ENCODE data around the gene RYK.

Gene RYK

DNA sequence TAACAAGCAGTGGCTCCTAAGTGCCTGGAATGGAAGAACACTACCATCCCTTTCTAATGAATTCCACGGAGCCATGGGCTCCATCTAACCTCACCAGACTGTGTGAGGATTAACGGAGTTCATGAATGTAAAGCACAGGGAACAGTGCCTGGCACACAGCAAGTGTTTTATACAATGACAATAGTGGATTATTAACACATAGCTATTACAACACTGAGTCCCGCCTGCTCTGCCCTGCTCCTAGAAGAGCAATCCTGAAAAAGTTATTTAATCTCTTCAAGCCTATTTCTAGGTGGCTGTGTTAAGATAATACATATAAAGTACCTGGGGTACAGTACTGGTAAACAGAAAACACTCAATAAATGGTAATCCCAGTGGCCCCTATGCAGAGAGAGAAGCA lies 51.4 kb downstream of the RYK start:
- Histone ChIP-seq H4K20me1 (ENCODE audit: insufficient read depth, low read length, poor library complexity, severe bottlenecking) (no peaks in the 10 kb centered on the region), H3K4me3 (ENCODE audit: low read length, poor library complexity, severe bottlenecking) (no peak overlapping the region), H3K27me3 (ENCODE audit: insufficient read depth, low read length, poor library complexity, severe bottlenecking) (no peaks in the 10 kb centered on the region), H3K9ac (ENCODE audit: low read depth, low read length, poor library complexity, severe bottlenecking) (no peak overlapping the region), H3K9me3 (ENCODE audit: insufficient read depth, low read depth, low read length) (no peaks in the 10 kb centered on the region), H3F3A (ENCODE audit: low read depth) (no peaks in the 10 kb centered on the region), H2AFZ (ENCODE audit: low read length) (no peak overlapping the region), H3K9me2 (replicated peaks; ENCODE audit: low read depth, low read length) (no peaks in the 10 kb centered on the region), H3K36me3 (ENCODE audit: insufficient read depth, low read length) (peaks cover 57% of the 10 kb centered on the region; the same call in 1 of the 2 replicates), H3K79me2 (ENCODE audit: insufficient read depth, low read length) (no peaks in the 10 kb centered on the region), H3K4me2 (ENCODE audit: low read depth, low read length, poor library complexity, severe bottlenecking) (no peak overlapping the region), H3K4me1 (ENCODE audit: insufficient read depth, low read length, poor library complexity, severe bottlenecking) (no peaks in the 10 kb centered on the region)
- TF ChIP-seq EZH2phosphoT487 (IDR thresholded peaks at IDR 0.05; ENCODE audit: borderline replicate concordance), result no peak
- TF ChIP-seq, protein P1, sequence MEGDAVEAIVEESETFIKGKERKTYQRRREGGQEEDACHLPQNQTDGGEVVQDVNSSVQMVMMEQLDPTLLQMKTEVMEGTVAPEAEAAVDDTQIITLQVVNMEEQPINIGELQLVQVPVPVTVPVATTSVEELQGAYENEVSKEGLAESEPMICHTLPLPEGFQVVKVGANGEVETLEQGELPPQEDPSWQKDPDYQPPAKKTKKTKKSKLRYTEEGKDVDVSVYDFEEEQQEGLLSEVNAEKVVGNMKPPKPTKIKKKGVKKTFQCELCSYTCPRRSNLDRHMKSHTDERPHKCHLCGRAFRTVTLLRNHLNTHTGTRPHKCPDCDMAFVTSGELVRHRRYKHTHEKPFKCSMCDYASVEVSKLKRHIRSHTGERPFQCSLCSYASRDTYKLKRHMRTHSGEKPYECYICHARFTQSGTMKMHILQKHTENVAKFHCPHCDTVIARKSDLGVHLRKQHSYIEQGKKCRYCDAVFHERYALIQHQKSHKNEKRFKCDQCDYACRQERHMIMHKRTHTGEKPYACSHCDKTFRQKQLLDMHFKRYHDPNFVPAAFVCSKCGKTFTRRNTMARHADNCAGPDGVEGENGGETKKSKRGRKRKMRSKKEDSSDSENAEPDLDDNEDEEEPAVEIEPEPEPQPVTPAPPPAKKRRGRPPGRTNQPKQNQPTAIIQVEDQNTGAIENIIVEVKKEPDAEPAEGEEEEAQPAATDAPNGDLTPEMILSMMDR (conservative IDR thresholded peaks at IDR 0.05; ENCODE audit: low read length), result no peak

DNA sequence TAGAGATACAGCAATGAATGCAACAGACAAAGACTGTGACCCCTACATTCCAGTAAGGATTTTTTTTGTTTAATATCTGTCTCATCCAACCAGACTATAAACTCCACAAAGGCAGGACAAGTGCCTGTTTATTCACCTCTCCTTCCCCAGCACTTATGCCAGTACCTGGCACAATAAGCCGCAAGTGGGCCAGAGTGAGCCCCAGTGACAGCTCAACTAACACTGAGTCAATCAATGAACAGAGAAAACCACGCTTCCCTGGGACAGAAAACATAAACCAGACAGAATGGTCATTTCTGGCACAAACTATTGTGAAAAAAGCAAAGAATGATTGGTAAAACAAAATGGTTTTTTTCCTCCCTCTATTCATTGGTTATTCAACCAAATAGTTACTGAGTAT lies 52.2 kb downstream of the RYK start:
- no peaks in the 10 kb centered on the region for H3K79me2 ChIP-seq (ENCODE audit: insufficient read depth, low read length)
- H3F3A ChIP-seq (ENCODE audit: low read depth), result no peaks in the 10 kb centered on the region
- no peaks in the 10 kb centered on the region for H3K27me3 ChIP-seq (ENCODE audit: insufficient read depth, low read length, poor library complexity, severe bottlenecking)
- no peaks in the 10 kb centered on the region for H3K9me3 ChIP-seq (ENCODE audit: insufficient read depth, low read depth, low read length)
- no peak overlapping the region for H2AFZ ChIP-seq (ENCODE audit: low read length)
- no peaks in the 10 kb centered on the region for H3K4me1 ChIP-seq (ENCODE audit: insufficient read depth, low read length, poor library complexity, severe bottlenecking)
- no peak overlapping the region for H3K9ac ChIP-seq (ENCODE audit: low read depth, low read length, poor library complexity, severe bottlenecking)
- TF ChIP-seq EZH2phosphoT487 (IDR thresholded peaks at IDR 0.05; ENCODE audit: borderline replicate concordance), result no peak
- TF ChIP-seq, protein P1 (conservative IDR thresholded peaks at IDR 0.05; ENCODE audit: low read length), result no peak
- peaks cover 65% of the 10 kb centered on the region; the same call in 1 of the 2 replicates for H3K36me3 ChIP-seq (ENCODE audit: insufficient read depth, low read length)
- no peak overlapping the region for H3K4me2 ChIP-seq (ENCODE audit: low read depth, low read length, poor library complexity, severe bottlenecking)
- no peak overlapping the region for H3K4me3 ChIP-seq (ENCODE audit: low read length, poor library complexity, severe bottlenecking)
- no peaks in the 10 kb centered on the region for H3K9me2 ChIP-seq (replicated peaks; ENCODE audit: low read depth, low read length)
- no peaks in the 10 kb centered on the region for H4K20me1 ChIP-seq (ENCODE audit: insufficient read depth, low read length, poor library complexity, severe bottlenecking)

DNA sequence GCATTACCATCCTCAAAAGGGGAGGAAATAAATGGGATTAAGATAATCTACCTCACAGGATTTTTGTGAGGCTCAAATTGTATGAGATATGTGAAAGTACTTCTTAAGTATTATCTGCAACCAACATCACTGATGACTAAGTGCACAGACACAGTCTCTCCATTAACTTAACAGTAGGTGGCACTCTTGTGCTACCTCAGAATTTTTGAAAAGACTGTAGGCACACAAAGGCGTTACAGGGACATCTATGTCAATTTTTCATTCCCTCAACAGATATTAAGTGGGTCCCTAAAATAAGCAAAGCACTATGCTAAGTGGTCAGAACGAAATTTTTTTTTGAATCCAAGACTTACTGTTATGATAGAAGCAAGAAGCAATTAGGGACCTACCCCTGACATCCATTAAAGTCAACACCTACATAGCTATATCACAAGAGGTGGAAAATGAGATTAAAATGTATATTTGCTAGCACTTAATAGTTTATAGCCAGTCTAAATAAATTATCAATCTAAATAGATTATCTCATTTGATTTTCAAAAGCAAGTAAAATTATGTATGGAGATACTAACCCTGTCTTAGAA lies 52.9 kb downstream of the RYK start:
- Histone ChIP-seq H3K4me1 (ENCODE audit: insufficient read depth, low read length, poor library complexity, severe bottlenecking) (no peaks in the 10 kb centered on the region), H3K9ac (ENCODE audit: low read depth, low read length, poor library complexity, severe bottlenecking) (no peak overlapping the region), H3K4me3 (ENCODE audit: low read length, poor library complexity, severe bottlenecking) (no peak overlapping the region), H3F3A (ENCODE audit: low read depth) (no peaks in the 10 kb centered on the region), H3K79me2 (ENCODE audit: insufficient read depth, low read length) (no peaks in the 10 kb centered on the region), H2AFZ (ENCODE audit: low read length) (no peak overlapping the region), H3K9me3 (ENCODE audit: insufficient read depth, low read depth, low read length) (no peaks in the 10 kb centered on the region), H3K36me3 (ENCODE audit: insufficient read depth, low read length) (peaks cover 65% of the 10 kb centered on the region; the same call in 1 of the 2 replicates), H4K20me1 (ENCODE audit: insufficient read depth, low read length, poor library complexity, severe bottlenecking) (no peaks in the 10 kb centered on the region), H3K9me2 (replicated peaks; ENCODE audit: low read depth, low read length) (no peaks in the 10 kb centered on the region), H3K4me2 (ENCODE audit: low read depth, low read length, poor library complexity, severe bottlenecking) (no peak overlapping the region), H3K27me3 (ENCODE audit: insufficient read depth, low read length, poor library complexity, severe bottlenecking) (no peaks in the 10 kb centered on the region)
- TF ChIP-seq EZH2phosphoT487 (IDR thresholded peaks at IDR 0.05; ENCODE audit: borderline replicate concordance), result no peak
- TF ChIP-seq, protein P1 (conservative IDR thresholded peaks at IDR 0.05; ENCODE audit: low read length), result peak; percentile 81

Data from Loucy (cell line).